Fibroblast of the aortic adventitia (primary cell): ENCODE data around the gene PUM2. TPM values are rescaled to one million over a fixed set of nuclear protein-coding genes. Genes with fewer than 3 reads are reported as not detected.
A peak's percentile ranks its signal among the peaks of the same experiment; 100 is the strongest.

ENCODE experiments used
- DNase-seq: peaks from one replicate; pipeline ENCODE4 v3.0.0-alpha.2; 2010; ENCODE audit warnings: low read depth
- H3K4me3 ChIP-seq: 2 replicates; pipeline ENCODE4 v1.5.1; 2011; ENCODE audit warnings: low read depth, mild to moderate bottlenecking, control low read depth, low read length, moderate library complexity
- total RNA-seq: library from RNA; depleted of rRNA; stranded (reverse); fragments of >200 nt; gene quantifications from 2 replicates; pipeline ENCODE4 v1.2.3, GENCODE V29; 2012; ENCODE audit warnings: low replicate concordance
- TF ChIP-seq, protein P1 (sequence below): IDR thresholded peaks from 2 replicates; pipeline ENCODE4 v1.5.1; 2011; ENCODE audit warnings: mild to moderate bottlenecking, low read length, control low read depth, inconsistent platforms; ENCODE audit not compliant: insufficient read depth

The PUM2 gene
- total RNA-seq, 1 donor: 50.0 TPM

DNA sequence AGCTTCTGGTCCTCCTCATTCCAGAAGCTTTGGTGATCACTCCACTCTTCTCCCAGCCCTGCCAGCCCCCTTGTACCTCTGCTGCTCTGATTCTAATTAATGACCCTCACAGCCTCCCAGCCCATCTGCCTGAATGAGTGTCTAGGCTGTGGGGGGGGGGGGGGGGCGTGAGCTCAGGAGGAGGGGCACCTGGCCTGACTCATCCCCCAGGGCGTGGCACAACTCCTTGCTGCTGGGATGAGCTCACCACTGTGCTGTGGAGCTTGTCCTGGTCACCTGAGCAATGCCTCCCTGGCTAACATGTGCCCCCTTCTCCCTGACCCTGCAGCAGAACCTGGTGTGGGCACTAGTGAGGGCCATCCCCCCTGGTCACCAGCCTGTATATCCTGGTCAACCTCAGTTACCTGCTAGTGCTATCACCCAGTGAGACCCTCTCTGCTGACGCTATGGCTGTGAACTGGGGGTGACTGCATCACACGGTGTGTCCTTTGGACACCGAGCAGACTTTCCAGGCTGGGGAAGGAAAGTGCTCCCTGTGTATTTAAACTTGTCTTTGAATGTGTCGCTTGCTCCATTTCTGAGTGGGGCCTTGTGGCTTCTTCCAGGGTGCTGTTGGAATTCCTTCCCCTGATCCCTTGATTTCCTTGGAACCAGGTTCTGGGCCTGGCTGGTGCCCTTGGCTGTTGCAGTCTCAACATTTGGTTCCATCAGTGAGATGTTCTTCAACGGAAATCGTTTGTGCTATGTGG is 41.5 kb upstream of the PUM2 start:
- no peak for DNase-seq
- no peak overlapping the region for H3K4me3 ChIP-seq
- TF ChIP-seq, protein P1, sequence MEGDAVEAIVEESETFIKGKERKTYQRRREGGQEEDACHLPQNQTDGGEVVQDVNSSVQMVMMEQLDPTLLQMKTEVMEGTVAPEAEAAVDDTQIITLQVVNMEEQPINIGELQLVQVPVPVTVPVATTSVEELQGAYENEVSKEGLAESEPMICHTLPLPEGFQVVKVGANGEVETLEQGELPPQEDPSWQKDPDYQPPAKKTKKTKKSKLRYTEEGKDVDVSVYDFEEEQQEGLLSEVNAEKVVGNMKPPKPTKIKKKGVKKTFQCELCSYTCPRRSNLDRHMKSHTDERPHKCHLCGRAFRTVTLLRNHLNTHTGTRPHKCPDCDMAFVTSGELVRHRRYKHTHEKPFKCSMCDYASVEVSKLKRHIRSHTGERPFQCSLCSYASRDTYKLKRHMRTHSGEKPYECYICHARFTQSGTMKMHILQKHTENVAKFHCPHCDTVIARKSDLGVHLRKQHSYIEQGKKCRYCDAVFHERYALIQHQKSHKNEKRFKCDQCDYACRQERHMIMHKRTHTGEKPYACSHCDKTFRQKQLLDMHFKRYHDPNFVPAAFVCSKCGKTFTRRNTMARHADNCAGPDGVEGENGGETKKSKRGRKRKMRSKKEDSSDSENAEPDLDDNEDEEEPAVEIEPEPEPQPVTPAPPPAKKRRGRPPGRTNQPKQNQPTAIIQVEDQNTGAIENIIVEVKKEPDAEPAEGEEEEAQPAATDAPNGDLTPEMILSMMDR: no peak

DNA sequence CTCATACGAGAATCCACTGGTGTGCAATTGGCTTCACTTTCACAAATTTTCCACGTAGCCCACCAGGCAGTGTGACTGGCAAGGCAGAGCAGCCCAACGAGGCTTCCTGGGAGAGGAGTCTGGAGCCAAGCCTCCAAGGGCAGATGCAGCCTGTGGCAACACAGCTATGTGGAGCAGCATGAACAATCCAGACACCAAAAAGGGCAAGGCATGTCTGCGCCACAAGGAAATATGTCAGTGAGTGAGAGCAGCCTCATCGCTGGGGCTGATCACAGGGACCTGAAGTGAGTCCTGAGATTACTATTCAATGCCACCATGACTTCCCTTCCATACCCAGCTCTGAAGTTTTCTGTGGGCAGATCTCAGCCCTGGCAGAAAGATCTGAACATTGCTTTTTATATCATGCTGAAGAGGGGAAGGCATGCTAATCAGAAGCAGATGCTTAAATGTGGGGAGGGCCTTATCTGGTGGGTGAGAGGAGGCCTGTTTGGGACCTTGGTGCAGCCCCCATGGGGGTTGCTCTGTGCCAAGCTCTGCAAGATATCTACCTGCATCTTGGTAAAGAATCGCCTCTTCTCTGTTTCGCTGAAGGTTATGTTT is 40.0 kb upstream of the PUM2 start:
- TF ChIP-seq, protein P1: no peak
- H3K4me3 ChIP-seq: no peak overlapping the region
- no peak for DNase-seq

DNA sequence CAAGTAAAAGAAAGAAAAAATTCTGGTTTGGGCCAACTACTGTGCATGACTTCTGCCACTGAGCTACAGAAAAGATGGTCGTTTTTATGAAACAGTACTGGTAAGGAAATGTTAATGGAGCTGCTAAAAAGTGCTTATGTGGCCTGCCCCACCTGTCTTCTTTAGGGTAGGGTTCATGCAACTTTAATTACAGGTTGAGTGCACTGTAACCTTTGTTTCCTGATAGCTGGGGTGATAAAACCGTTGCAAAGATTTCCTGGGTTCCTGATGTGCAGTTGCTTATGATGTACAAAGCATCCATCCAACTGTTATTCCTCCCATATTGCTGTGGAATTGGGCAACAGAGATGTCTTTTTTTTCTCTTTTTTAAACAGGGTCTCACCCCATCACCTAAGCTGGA is 34.3 kb upstream of the PUM2 start:
- TF ChIP-seq, protein P1: no peak
- DNase-seq: no peak
- H3K4me3 ChIP-seq: no peak overlapping the region

DNA sequence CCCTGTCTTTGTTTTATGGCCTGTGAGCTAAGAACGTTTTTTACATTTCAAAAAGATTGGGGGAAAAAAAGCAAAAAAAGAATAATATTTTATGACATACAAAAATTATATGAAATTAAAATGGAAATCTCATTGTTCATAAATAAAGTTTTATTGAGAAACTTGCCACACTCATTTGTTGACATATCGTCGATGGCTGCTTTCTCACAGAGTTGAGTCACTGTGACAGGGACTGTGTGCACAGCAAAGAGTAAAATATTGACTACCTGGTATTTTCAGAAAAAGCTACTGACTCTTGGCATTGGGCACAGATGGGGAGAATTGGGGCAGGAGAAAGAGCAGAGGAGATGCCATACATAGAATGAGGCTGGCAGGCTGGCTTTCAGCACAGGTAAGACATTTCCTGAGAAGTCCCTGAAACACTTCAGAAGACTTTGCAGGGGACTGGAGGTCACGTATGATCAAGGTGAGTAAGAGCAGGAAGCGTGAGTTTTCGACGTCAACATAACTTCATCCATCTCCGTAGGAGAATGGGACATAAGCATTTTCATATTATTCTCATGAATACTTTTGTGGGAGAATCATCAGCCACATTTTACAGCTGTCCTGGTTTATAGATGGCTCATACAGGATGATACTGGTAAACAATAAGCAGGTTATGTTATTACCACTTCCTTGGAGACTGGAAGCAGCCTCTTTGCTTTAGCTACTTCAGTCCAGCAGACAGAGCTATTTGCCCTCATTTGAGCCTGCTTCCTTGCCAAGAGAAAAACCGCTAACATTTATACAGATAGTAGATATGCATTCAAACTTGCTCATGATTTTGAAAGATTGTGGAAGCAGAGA is 32.5 kb upstream of the PUM2 start:
- no peak for DNase-seq
- TF ChIP-seq, protein P1: no peak
- no peak overlapping the region for H3K4me3 ChIP-seq

DNA sequence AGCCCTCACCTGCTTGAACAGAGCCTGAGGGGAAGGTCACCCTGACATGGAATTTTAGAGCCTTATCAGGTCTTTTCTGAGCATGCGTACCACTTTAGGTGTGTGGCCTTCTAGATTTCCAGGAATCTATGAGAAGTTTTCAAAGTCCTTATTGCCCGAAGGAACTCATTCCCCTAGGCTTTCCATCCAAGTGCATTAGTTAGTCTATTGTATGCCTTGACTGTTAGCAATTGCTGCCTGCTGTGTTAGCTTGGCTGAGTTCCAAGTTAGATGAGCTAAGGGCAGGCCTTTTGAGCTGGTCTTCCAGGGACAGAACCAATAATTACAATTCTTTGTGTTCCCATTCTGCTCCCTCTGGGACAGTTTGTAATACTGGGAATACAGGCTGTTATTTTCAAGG is 30.8 kb upstream of the PUM2 start:
- TF ChIP-seq, protein P1: no peak
- no peak overlapping the region for H3K4me3 ChIP-seq
- peak; percentile 60 for DNase-seq

DNA sequence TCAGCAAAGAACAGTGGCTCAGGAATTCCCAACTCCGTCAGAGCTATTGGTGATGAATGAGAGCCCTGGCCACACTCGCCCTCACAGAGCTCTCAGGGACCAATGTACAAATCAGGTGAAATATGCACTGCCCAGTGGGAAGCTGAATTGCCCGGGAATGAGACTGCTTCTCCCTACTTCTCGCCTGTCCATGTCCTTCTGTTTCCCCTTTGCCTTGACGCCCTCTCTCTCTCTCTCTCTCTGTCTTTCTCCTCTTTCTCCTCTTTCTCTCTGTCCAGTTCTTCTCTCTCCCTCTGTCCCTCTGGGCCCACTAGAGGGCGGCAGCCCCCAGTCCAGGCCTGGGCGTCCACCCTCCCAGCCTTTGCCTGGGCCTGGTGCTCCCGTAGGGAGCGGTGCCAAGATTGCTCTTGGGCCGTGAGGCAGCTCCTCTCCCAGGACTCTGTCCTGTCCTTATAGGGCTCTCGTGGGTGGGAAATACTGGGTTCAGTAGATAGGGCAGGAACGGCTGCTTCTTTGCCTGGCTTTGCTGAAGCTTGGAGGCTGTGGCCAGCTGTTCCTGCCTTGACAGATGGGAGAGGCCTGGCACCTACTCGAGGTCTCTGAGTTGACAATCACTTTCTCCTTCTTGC is 28.4 kb upstream of the PUM2 start:
- no peak overlapping the region for H3K4me3 ChIP-seq
- TF ChIP-seq, protein P1: peak; percentile 95
- peak; percentile 88 for DNase-seq
